Stimulated activated CD8-positive, alpha-beta memory T cell treated with anti-CD3 and anti-CD28 coated beads, Interleukin-12 subunit alpha, Interleukin-12 subunit beta, amount 100 ng/mL, for 4 hours (primary cell): Measurements from ENCODE around the gene DLG2.
"Not testable (repeated sequence)": the region's sequence is repeated elsewhere in the genome, so short reads cannot be mapped to it uniquely, and the experiment has no call there.

ENCODE experiments used
- DNase-seq: peaks from one replicate; pipeline ENCODE4 v3.0.0-alpha.2; 2020; ENCODE audit warnings: low read depth

DLG2 gene

GRCh38 chr11:83629775-83630174 lies 1997.4 kb downstream of the DLG2 start:
- DNase-seq, result no peak

GRCh38 chr11:83628622-83629355 lies 1998.4 kb downstream of the DLG2 start:
- no peak for DNase-seq

GRCh38 chr11:83625336-83625735 lies 2001.8 kb downstream of the DLG2 start:
- no peak for DNase-seq

- no peak for DNase-seq
Measured at GRCh38 chr11:83617671-83618070, 2009.5 kb downstream of the DLG2 start.

GRCh38 chr11:83613767-83614121 lies 2013.4 kb downstream of the DLG2 start:
- DNase-seq, result no peak

- DNase-seq, result no peak
Measured at GRCh38 chr11:83612891-83613766, 2014.0 kb downstream of the DLG2 start.

GRCh38 chr11:83611600-83611999 lies 2015.5 kb downstream of the DLG2 start:
- no peak for DNase-seq

GRCh38 chr11:83611031-83611430 lies 2016.1 kb downstream of the DLG2 start:
- DNase-seq, result no peak

- DNase-seq, result no peak
Measured at GRCh38 chr11:83609191-83609590, 2018.0 kb downstream of the DLG2 start.

- no peak for DNase-seq
Measured at GRCh38 chr11:83608571-83608970, 2018.6 kb downstream of the DLG2 start.

- no peak for DNase-seq
Measured at GRCh38 chr11:83601914-83602527, 2025.1 kb downstream of the DLG2 start.

GRCh38 chr11:83601201-83601913 lies 2025.8 kb downstream of the DLG2 start:
- no peak for DNase-seq

- no peak for DNase-seq
Measured at GRCh38 chr11:83600661-83601060, 2026.5 kb downstream of the DLG2 start.

GRCh38 chr11:83599066-83599465 lies 2028.1 kb downstream of the DLG2 start:
- no peak for DNase-seq

GRCh38 chr11:83587797-83588196 lies 2039.3 kb downstream of the DLG2 start:
- not testable (repeated sequence) for DNase-seq

- DNase-seq, result no peak
Measured at GRCh38 chr11:83583757-83584366, 2043.3 kb downstream of the DLG2 start.

- no peak for DNase-seq
Measured at GRCh38 chr11:83574519-83574918, 2052.6 kb downstream of the DLG2 start.

GRCh38 chr11:83572581-83573496 lies 2054.3 kb downstream of the DLG2 start:
- DNase-seq, result no peak

- no peak for DNase-seq
Measured at GRCh38 chr11:83571302-83571701, 2055.8 kb downstream of the DLG2 start.

GRCh38 chr11:83569134-83569805 lies 2057.9 kb downstream of the DLG2 start:
- DNase-seq, result no peak
